Measurements from ENCODE around the gene DNAJB13. TPM values are rescaled to one million over a fixed set of nuclear protein-coding genes. Genes with fewer than 3 reads are reported as not detected.

DNAJB13 gene
- total RNA-seq, 1 experiment from 2014 or later, result 0.29 TPM

DNA sequence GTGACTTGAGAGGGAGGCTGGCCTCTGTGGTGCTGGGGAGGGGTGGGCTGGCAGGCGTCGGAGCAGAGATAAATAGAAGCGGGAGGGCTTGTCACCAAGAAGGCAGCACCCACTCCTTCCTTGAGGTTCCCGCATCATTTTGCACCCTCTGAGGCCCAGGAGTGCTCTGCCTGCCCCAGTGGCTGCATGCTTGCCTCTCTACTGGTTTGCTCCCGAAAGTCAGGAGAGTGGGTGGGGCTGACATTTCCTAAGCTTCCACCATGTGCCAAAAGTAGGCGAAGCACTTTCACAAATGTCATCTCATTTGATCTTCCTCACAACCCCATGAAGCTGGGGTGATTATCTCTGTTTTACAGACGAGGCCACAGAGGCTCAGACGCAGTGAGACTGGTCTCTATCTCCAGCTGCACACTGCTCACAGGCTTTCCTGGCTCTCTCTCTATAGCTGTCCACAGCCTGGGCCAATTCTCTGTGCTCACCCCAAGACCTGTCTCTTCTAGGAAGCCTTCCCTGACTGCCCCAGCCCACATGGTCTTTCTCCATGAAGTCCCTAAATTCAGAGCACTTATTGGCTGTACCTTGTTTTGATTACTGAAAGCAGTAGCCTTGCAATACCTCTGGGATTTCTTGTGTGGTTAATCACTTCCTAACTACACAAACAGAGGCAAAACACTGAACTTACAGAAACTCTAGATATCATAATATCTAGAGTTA is 60.7 kb downstream of the DNAJB13 start:
- ChIA-PET CTCF (no interaction called here), POLR2A (ENCODE audit: unreplicated experiment) (no interaction called here)
- Histone ChIP-seq H2AFZ (ENCODE audit: low read length) (no peak overlapping the region), H3K4me1 (ENCODE audit: insufficient read depth, low read length) (no peaks in the 10 kb centered on the region), H3K4me2 (ENCODE audit: low read length) (no peak overlapping the region), H3K27ac (ENCODE audit: low read length) (no peak overlapping the region), H3K9ac (ENCODE audit: low read length) (no peak overlapping the region), H3K9me2 (replicated peaks; ENCODE audit: low read length) (no peaks in the 10 kb centered on the region), H3F3A (ENCODE audit: low read length, unreplicated experiment) (no peaks in the 10 kb centered on the region), H4K20me1 (ENCODE audit: low read length) (no peaks in the 10 kb centered on the region), H3K27me3 (ENCODE audit: low read length) (no peaks in the 10 kb centered on the region), H3K4me3 (ENCODE audit: low read length) (no peak overlapping the region), H3K9me3 (ENCODE audit: low read length) (no peaks in the 10 kb centered on the region), H3K79me2 (ENCODE audit: low read length) (no peaks in the 10 kb centered on the region), H3K36me3 (ENCODE audit: low read depth, low read length) (0 out of 2 replicates have a peak, but pooled peaks cover under 1% of the 10 kb centered on the region)
- DNase-seq (no peak), ATAC-seq (no peak)
- TF ChIP-seq EZH2 (IDR thresholded peaks at IDR 0.05; ENCODE audit: low read length, unreplicated experiment) (no peak), EZH2phosphoT487 (IDR thresholded peaks at IDR 0.05; ENCODE audit: borderline replicate concordance, low read length) (no peak)
- TF ChIP-seq, protein P1, sequence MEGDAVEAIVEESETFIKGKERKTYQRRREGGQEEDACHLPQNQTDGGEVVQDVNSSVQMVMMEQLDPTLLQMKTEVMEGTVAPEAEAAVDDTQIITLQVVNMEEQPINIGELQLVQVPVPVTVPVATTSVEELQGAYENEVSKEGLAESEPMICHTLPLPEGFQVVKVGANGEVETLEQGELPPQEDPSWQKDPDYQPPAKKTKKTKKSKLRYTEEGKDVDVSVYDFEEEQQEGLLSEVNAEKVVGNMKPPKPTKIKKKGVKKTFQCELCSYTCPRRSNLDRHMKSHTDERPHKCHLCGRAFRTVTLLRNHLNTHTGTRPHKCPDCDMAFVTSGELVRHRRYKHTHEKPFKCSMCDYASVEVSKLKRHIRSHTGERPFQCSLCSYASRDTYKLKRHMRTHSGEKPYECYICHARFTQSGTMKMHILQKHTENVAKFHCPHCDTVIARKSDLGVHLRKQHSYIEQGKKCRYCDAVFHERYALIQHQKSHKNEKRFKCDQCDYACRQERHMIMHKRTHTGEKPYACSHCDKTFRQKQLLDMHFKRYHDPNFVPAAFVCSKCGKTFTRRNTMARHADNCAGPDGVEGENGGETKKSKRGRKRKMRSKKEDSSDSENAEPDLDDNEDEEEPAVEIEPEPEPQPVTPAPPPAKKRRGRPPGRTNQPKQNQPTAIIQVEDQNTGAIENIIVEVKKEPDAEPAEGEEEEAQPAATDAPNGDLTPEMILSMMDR (conservative IDR thresholded peaks at IDR 0.05; ENCODE audit: low read depth, low read length), result no peak
- intact Hi-C loops (cut with micrococcal nuclease), result no loop called here
- BruUV-seq (replicated peaks), result no TSS peak

DNA sequence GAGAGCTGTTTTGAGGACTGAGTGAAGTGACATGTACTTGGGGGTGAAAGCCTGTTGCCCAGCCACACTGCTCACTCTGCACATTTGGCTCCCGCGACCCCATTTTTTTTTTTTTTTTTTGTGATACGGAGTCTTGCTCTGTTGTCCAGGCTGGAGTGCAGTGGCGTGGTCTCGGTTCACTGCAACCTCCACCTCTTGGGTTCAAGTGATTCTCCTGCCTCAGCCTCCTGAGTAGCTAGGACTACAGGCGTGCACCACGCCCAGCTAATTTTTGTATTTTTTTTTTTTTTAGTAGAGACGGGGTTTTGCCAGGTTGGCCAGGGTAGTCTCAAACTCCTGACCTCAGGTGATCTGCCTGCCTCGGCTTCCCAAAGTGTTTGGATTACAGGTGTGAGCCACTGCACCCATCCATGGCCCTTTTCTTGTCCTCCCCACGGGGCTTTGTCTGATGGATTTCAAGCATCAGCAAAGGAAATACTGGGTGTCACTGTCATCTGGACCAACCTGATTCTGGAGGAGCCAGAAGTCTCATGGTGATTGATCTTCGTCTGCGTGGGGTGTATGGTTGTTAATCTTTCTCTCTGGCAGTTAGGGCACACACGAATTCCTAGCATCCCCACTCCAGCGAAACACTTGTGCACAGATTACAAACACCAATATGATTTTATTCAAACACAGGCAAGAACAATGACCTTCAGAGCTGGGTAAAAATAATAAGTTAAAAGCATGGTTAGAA is 61.4 kb downstream of the DNAJB13 start:
- DNase-seq (no peak), ATAC-seq (no peak)
- intact Hi-C loops (cut with micrococcal nuclease), result no loop called here
- TF ChIP-seq EZH2phosphoT487 (IDR thresholded peaks at IDR 0.05; ENCODE audit: borderline replicate concordance, low read length) (no peak), EZH2 (IDR thresholded peaks at IDR 0.05; ENCODE audit: low read length, unreplicated experiment) (no peak)
- TF ChIP-seq, protein P1 (conservative IDR thresholded peaks at IDR 0.05; ENCODE audit: low read depth, low read length), result no peak
- Histone ChIP-seq H3K4me2 (ENCODE audit: low read length) (no peak overlapping the region), H3K36me3 (ENCODE audit: low read depth, low read length) (peaks cover 7% of the 10 kb centered on the region; the same call in 1 of the 2 replicates), H2AFZ (ENCODE audit: low read length) (no peak overlapping the region), H3K9me2 (replicated peaks; ENCODE audit: low read length) (no peaks in the 10 kb centered on the region), H3K27ac (ENCODE audit: low read length) (no peak overlapping the region), H3K4me1 (ENCODE audit: insufficient read depth, low read length) (no peaks in the 10 kb centered on the region), H4K20me1 (ENCODE audit: low read length) (no peaks in the 10 kb centered on the region), H3K79me2 (ENCODE audit: low read length) (no peaks in the 10 kb centered on the region), H3F3A (ENCODE audit: low read length, unreplicated experiment) (no peaks in the 10 kb centered on the region), H3K9ac (ENCODE audit: low read length) (no peak overlapping the region), H3K9me3 (ENCODE audit: low read length) (no peaks in the 10 kb centered on the region), H3K4me3 (ENCODE audit: low read length) (no peak overlapping the region), H3K27me3 (ENCODE audit: low read length) (no peaks in the 10 kb centered on the region)
- ChIA-PET CTCF (no interaction called here), POLR2A (ENCODE audit: unreplicated experiment) (no interaction called here)
- BruUV-seq (replicated peaks), result no TSS peak

DNA sequence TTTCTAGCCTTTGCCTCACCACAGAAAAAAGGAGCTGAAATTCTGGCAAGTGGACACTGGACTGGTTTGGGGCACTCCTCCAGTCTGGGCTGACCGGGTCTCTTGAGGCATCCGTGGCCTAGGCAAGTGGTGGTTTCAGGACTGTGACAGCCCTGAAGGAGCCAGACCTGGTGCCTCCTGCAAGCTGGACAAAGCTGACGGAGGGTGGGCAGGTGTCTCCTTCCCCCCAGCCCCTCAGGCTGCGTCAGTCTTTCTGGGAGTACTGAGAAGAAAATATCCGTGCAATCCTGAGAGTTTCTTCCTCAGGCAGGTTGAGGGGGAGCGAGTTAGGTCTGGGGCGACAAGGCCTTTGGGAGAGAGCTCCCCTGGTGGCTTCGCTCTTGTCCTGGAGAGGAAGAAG is 62.3 kb downstream of the DNAJB13 start:
- no peak for ATAC-seq
- Histone ChIP-seq H3K9me2 (replicated peaks; ENCODE audit: low read length) (no peaks in the 10 kb centered on the region), H3K27ac (ENCODE audit: low read length) (no peak overlapping the region), H3K27me3 (ENCODE audit: low read length) (no peaks in the 10 kb centered on the region), H2AFZ (ENCODE audit: low read length) (no peak overlapping the region), H3K4me3 (ENCODE audit: low read length) (no peak overlapping the region), H3K36me3 (ENCODE audit: low read depth, low read length) (peaks cover 7% of the 10 kb centered on the region; the same call in 1 of the 2 replicates), H3F3A (ENCODE audit: low read length, unreplicated experiment) (no peaks in the 10 kb centered on the region), H3K9me3 (ENCODE audit: low read length) (no peaks in the 10 kb centered on the region), H4K20me1 (ENCODE audit: low read length) (no peaks in the 10 kb centered on the region), H3K79me2 (ENCODE audit: low read length) (no peaks in the 10 kb centered on the region), H3K4me2 (ENCODE audit: low read length) (no peak overlapping the region), H3K4me1 (ENCODE audit: insufficient read depth, low read length) (peaks cover 3% of the 10 kb centered on the region), H3K9ac (ENCODE audit: low read length) (no peak overlapping the region)
- ChIA-PET POLR2A (ENCODE audit: unreplicated experiment) (no interaction called here), CTCF (interaction anchor here (0.6 kb wide), 1 partner anchor 50 kb away, joined by 4 read pairs; no protein-coding TSS in a partner anchor)
- DNase-seq, result no peak
- TF ChIP-seq EZH2phosphoT487 (IDR thresholded peaks at IDR 0.05; ENCODE audit: borderline replicate concordance, low read length), result no peak
- TF ChIP-seq EZH2 (IDR thresholded peaks at IDR 0.05; ENCODE audit: low read length, unreplicated experiment), result no peak
- TF ChIP-seq, protein P1 (conservative IDR thresholded peaks at IDR 0.05; ENCODE audit: low read depth, low read length), result no peak
- intact Hi-C loops (cut with micrococcal nuclease), result no loop called here
- no TSS peak for BruUV-seq (replicated peaks)

Measured in PC-3 (cell line).